Measurements from ENCODE around the gene STX7.

- no peak for TF ChIP-seq CTCF (IDR thresholded peaks at IDR 0.05)
- TF ChIP-seq POLR2A (IDR thresholded peaks at IDR 0.05): no peak
- no peak for TF ChIP-seq EP300 (IDR thresholded peaks at IDR 0.05)
These were observed 66.1 kb downstream of the STX7 start for GRCh38 chr6:132446855-132447241.
